Heart left ventricle (tissue), 13 donors: Measurements from ENCODE around the gene EPB41.
"Not testable (repeated sequence)": the region's sequence is repeated elsewhere in the genome, so short reads cannot be mapped to it uniquely, and the experiment has no call there.

Experiments
- CTCF ChIP-seq, 12 donors: fragments of 200-600 bp; sonication (generic) in 4 of 12; IDR thresholded peaks; one replicate each; pipeline versions ENCODE4 v1.5.0 to v1.8.0; 2018 to 2022; ENCODE audit warnings: antibody characterized with exemption in 12 of 12, mild to moderate bottlenecking in 5 of 12
- POLR2A ChIP-seq, 2 donors: fragments of 450-650 bp; IDR thresholded peaks; one replicate each; pipeline ENCODE4 v1.6.1; 2017; ENCODE audit warnings: antibody characterized with exemption in 2 of 2, mild to moderate bottlenecking in 2 of 2, moderate library complexity in 2 of 2
- donor health status: ischemic (EF 13 %, LVEDD 7.1; RV severe dilation, severe dysfunction).
- donor health status: DM: no; HTN: yes; CAD: no.
- donor health status: DM: no; HTN: no; CAD: no.
- donor health status: ischemic (EF 25% LVEDD 6.9; RV normal size, moderate dysfunction).
- donor health status: ischemic (EF 25% LVEDD 5.7; RV mildly dilated, moderate dysfunction).
- donor health status: ischemic (EF 35%, LVEDD 5.7; RV mildly dilated, moderate dysfunction).
- donor health status: nonischemic (EF 11% LVEDD 7.7; RV severe dilation, severe dysfunction).
- donor health status: DM: yes; HTN: yes; CAD: no.
- donor health status: PGD.
- donor health status: ischemic (EF 29% LVEDD 5.4; RV normal size, mild dysfunction).
- donor health status: nonischemic (EF 23%, LVEDD 6.1; RV moderate dilation, normal function).

GRCh38 chr1:29092704-29093103 is 178.3 kb downstream of the EPB41 start:
- TF ChIP-seq POLR2A, CTCF (IDR thresholded peaks at IDR 0.05): not testable (repeated sequence)
